Dendritic cell treated with granulocyte-macrophage colony-stimulating factor and Interleukin-4, amounts not matched to agents 40 ng/mL and 50 ng/mL, for 4 days (primary cell): ENCODE data around the gene EZR.

Experiments
- H3K27ac Mint-ChIP-seq: one replicate; pipeline ENCODE4 v1.8.0; 2022; ENCODE audit warnings: mild to moderate bottlenecking, mixed read lengths
- H3K27me3 Mint-ChIP-seq: one replicate; pipeline ENCODE4 v1.8.0; 2022; ENCODE audit warnings: mild to moderate bottlenecking, mixed read lengths
- H3K36me3 Mint-ChIP-seq: one replicate; pipeline ENCODE4 v1.8.0; 2022; ENCODE audit warnings: low read depth, mixed read lengths
- H3K4me1 Mint-ChIP-seq: one replicate; pipeline ENCODE4 v1.8.0; 2022; ENCODE audit warnings: low read depth, mixed read lengths
- H3K4me3 Mint-ChIP-seq: one replicate; pipeline ENCODE4 v1.8.0; 2022; ENCODE audit warnings: mild to moderate bottlenecking, moderate library complexity, mixed read lengths
- H3K9me3 Mint-ChIP-seq: one replicate; pipeline ENCODE4 v1.8.0; 2022; ENCODE audit warnings: mixed read lengths
- intact Hi-C: fragments of 100-400 bp; cut with micrococcal nuclease; formaldehyde crosslinking; loops from one replicate; pipeline ENCODE4 v1.15.0; 2022

The EZR gene

GRCh38 chr6:158817728-158818580 is 1.2 kb downstream of the EZR start:
- Mint-ChIP-seq H3K27me3 (peaks cover 1% of the 10 kb centered on the region), H3K4me1 (peaks cover 46% of the 10 kb centered on the region), H3K36me3 (peaks cover 49% of the 10 kb centered on the region), H3K9me3 (no peaks in the 10 kb centered on the region), H3K27ac (peak overlapping the region; percentile 90), H3K4me3 (peak overlapping the region; percentile 96)
- intact Hi-C loops = loop anchor here (1.0 to 5.0 kb wide), 2 partner anchors 34 to 51 kb away; no protein-coding TSS in a partner anchor

DNA sequence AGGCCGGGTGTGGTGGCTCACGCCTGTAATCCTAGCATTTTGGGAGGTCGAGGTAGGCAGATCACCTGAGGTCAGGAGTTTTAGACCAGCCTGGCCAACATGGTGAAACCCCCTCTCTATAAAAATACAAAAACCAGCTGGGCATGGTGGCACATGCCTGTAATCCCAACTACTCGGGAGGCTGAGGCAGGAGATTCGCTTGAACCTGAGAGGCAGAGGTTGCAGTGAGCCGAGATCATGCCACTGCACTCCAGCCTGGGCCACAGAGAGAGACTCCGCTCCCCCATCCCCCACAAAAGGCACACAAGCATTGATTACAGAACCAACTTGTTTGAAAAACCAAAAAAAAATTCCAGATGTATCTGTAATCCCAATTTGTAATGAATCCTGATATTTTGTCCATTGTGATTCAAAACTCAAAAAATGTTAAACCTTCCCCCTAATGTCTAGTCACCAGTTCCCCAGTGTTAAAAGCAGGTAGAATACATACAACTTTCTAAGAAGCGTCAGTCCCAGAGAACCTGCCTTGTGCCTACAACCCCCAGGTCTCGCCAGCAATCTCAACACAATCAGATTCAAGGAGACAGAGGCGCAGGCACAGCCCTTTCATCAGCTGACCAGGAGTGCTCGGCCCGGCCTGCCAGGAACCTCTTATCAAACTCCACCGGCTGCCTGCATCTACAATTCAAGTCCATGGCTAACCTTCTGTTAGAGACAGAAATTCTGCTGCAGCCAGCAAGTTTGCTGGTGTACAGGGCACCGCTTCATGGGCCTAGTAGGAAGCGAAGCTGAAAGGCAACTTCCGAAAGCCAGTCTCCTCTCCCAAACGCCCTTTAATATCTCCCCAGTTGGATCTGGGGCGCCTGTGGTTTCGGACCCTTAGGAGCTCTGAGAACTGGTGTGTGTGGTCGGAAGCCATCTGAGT is 2.1 kb downstream of the EZR start:
- intact Hi-C loops = loop anchor here (5.0 kb wide), 1 partner anchor 35 kb away; no protein-coding TSS in a partner anchor
- H3K36me3 Mint-ChIP-seq = peaks cover 54% of the 10 kb centered on the region
- H3K9me3 Mint-ChIP-seq = no peaks in the 10 kb centered on the region
- H3K27ac Mint-ChIP-seq = peak overlapping the region; percentile 90
- H3K27me3 Mint-ChIP-seq = no peaks in the 10 kb centered on the region
- H3K4me3 Mint-ChIP-seq = peak overlapping the region; percentile 96
- peaks cover 52% of the 10 kb centered on the region for H3K4me1 Mint-ChIP-seq

DNA sequence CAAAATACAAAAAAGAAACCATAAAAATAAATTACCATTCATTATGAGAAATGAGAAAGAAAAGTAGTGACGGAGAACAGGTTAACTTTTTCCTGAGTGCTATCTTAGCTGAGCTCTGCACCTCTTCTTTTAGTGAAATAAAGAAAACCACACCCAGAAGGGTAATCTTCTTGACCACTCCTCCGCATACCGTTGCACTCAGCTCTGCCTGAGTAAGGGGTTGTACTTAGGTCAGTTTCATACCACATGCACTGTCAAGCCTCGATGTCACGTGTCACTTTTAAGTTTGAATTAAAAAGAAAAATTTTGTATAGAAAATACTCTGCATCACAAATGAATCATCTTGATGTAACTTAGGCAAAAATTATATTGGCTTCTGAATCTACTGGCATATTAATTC is 2.8 kb downstream of the EZR start:
- Mint-ChIP-seq H3K4me1 (peaks cover 59% of the 10 kb centered on the region), H3K27me3 (no peaks in the 10 kb centered on the region), H3K27ac (peak overlapping the region; percentile 90), H3K4me3 (peak overlapping the region; percentile 96), H3K36me3 (peaks cover 54% of the 10 kb centered on the region), H3K9me3 (no peaks in the 10 kb centered on the region)
- intact Hi-C loops = loop anchor here (5.0 kb wide), 1 partner anchor 36 kb away; no protein-coding TSS in a partner anchor

DNA sequence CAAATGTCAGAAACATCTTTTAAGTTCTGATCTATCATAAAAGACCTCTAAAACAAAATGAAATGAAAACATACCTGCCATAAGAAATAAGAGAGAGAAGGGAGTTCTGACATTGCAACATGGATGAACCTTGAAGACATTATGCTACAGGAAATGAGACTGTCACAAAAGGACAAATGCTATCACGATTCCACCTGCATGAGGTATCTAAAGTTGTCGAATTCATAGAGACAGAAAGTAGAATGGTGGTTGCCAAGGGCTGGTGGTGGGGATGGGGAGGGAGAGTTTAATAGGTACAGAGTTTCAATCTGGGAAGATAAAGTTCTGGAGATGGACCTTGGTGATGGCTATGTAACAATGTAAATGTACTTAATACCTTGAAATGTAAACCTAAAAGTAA is 3.3 kb downstream of the EZR start:
- H3K4me1 Mint-ChIP-seq = peaks cover 63% of the 10 kb centered on the region
- intact Hi-C loops = loop anchor here (5.0 kb wide), 1 partner anchor 36 kb away; no protein-coding TSS in a partner anchor
- no peaks in the 10 kb centered on the region for H3K9me3 Mint-ChIP-seq
- H3K27me3 Mint-ChIP-seq = no peaks in the 10 kb centered on the region
- H3K36me3 Mint-ChIP-seq = peaks cover 54% of the 10 kb centered on the region
- H3K27ac Mint-ChIP-seq = no peak overlapping the region
- peak overlapping the region; percentile 17 for H3K4me3 Mint-ChIP-seq

DNA sequence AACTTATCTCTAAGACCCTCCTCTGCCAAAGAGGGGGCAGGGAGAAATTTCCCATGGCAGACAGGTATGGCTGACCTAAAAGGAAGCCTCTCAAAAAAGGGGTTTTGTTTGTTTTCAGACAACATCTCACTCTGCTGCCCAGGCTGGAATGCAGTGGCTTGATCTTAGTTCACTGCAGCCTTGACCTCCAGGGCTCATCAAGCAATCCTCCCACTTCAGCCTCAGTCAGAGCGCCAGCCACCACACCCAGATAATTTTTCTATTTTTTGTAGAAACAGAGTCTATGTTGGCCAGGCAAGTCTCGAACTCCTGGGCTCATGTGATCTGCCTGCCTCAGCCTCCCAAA is 3.8 kb downstream of the EZR start:
- Mint-ChIP-seq H3K4me1 (peaks cover 67% of the 10 kb centered on the region), H3K36me3 (peaks cover 54% of the 10 kb centered on the region), H3K4me3 (no peak overlapping the region), H3K27ac (no peak overlapping the region), H3K9me3 (no peaks in the 10 kb centered on the region), H3K27me3 (no peaks in the 10 kb centered on the region)
- intact Hi-C loops = loop anchor here (5.0 kb wide), 1 partner anchor 37 kb away; no protein-coding TSS in a partner anchor

GRCh38 chr6:158813032-158813431 is 6.1 kb downstream of the EZR start:
- Mint-ChIP-seq H3K27me3 (no peaks in the 10 kb centered on the region), H3K4me3 (no peak overlapping the region), H3K9me3 (no peaks in the 10 kb centered on the region), H3K4me1 (peaks cover 78% of the 10 kb centered on the region), H3K27ac (peak overlapping the region; percentile 40), H3K36me3 (peaks cover 64% of the 10 kb centered on the region)
- intact Hi-C loops = no loop called here

- Mint-ChIP-seq H3K36me3 (peaks cover 64% of the 10 kb centered on the region), H3K4me3 (no peak overlapping the region), H3K27ac (peak overlapping the region; percentile 40), H3K9me3 (no peaks in the 10 kb centered on the region), H3K27me3 (no peaks in the 10 kb centered on the region), H3K4me1 (peaks cover 78% of the 10 kb centered on the region)
- intact Hi-C loops = no loop called here
These were observed 6.6 kb downstream of the EZR start for GRCh38 chr6:158812611-158813010.

GRCh38 chr6:158810155-158811095 is 8.7 kb downstream of the EZR start:
- Mint-ChIP-seq H3K4me3 (no peak overlapping the region), H3K36me3 (peaks cover 66% of the 10 kb centered on the region), H3K9me3 (no peaks in the 10 kb centered on the region), H3K27ac (no peak overlapping the region), H3K4me1 (peaks cover 82% of the 10 kb centered on the region), H3K27me3 (no peaks in the 10 kb centered on the region)
- intact Hi-C loops = no loop called here

- H3K36me3 Mint-ChIP-seq = peaks cover 58% of the 10 kb centered on the region
- H3K27me3 Mint-ChIP-seq = no peaks in the 10 kb centered on the region
- H3K4me1 Mint-ChIP-seq = peaks cover 76% of the 10 kb centered on the region
- H3K9me3 Mint-ChIP-seq = no peaks in the 10 kb centered on the region
- intact Hi-C loops = no loop called here
- H3K27ac Mint-ChIP-seq = no peak overlapping the region
- no peak overlapping the region for H3K4me3 Mint-ChIP-seq
These were observed 10.1 kb downstream of the EZR start for GRCh38 chr6:158808941-158809678.

- Mint-ChIP-seq H3K36me3 (peaks cover 53% of the 10 kb centered on the region), H3K27ac (no peak overlapping the region), H3K4me1 (peaks cover 76% of the 10 kb centered on the region), H3K27me3 (no peaks in the 10 kb centered on the region), H3K4me3 (no peak overlapping the region), H3K9me3 (no peaks in the 10 kb centered on the region)
- intact Hi-C loops = no loop called here
These were observed 10.7 kb downstream of the EZR start for GRCh38 chr6:158808442-158808833.

GRCh38 chr6:158807515-158808441 is 11.4 kb downstream of the EZR start:
- Mint-ChIP-seq H3K4me3 (no peak overlapping the region), H3K9me3 (no peaks in the 10 kb centered on the region), H3K27ac (no peak overlapping the region), H3K4me1 (peaks cover 73% of the 10 kb centered on the region), H3K36me3 (peaks cover 47% of the 10 kb centered on the region), H3K27me3 (no peaks in the 10 kb centered on the region)
- intact Hi-C loops = no loop called here
